NT2/D1 (cell line): ENCODE data around the gene GAREM1.

Experiments used
- SUZ12 ChIP-seq: IDR thresholded peaks from 2 replicates; pipeline ENCODE4 v1.6.1; 2011; ENCODE audit not compliant: insufficient read length, insufficient read depth; ENCODE audit errors: extremely low read depth
- YY1 ChIP-seq: IDR thresholded peaks from 2 replicates; pipeline ENCODE4 v1.6.1; 2011; ENCODE audit not compliant: insufficient read length, insufficient read depth
- ZNF274 ChIP-seq: IDR thresholded peaks from 2 replicates; pipeline ENCODE4 v1.6.1; 2011; ENCODE audit warnings: mild to moderate bottlenecking, low read depth, low read length

DNA sequence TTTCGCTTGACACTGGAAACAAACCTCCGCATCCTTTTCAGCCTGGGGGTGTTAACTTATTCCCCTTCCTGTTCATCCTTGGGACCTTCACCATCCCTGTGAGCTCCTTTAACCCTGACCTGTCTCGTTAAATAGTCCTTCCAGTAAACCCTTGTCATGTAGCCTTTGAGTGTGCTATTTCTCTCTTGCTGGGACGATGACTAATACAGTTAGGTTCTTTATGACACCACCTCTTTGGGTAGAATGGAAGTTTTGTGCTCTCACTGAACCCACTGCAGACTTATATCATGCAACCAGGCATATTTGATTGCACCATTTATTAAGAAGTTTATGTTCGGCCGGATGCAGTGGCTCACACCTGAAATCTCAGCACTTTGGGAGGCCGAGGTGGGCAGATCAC lies 40.5 kb upstream of the GAREM1 start:
- TF ChIP-seq SUZ12 (no peak), ZNF274 (no peak), YY1 (no peak)
